Smooth muscle cell (in vitro differentiated cells): ENCODE results near the gene KCNG4. TPM values are rescaled to one million over a fixed set of nuclear protein-coding genes. Genes with fewer than 3 reads are reported as not detected.

Experiments used
- DNase-seq: peaks from one replicate; lab custom pipeline; 2025; ENCODE audit not compliant: unreplicated experiment; lab: John Stamatoyannopoulos, UW
- H2AFZ ChIP-seq: fragments of 200-600 bp; sonication (generic); 2 replicates; pipeline ENCODE4 v1.6.0; 2016; ENCODE audit warnings: antibody characterized with exemption, low read depth, mild to moderate bottlenecking
- H3F3A ChIP-seq: fragments of 200-600 bp; sonication (generic); 2 replicates; pipeline ENCODE4 v1.6.0; 2017; ENCODE audit warnings: antibody characterized with exemption, low read depth
- H3K27ac ChIP-seq: fragments of 200-600 bp; sonication (generic); 2 replicates; pipeline ENCODE4 v1.5.1; 2016; ENCODE audit warnings: low read depth, mild to moderate bottlenecking
- H3K27me3 ChIP-seq: fragments of 200-600 bp; sonication (generic); 2 replicates; pipeline ENCODE4 v1.6.1; 2016; ENCODE audit warnings: low read depth, mild to moderate bottlenecking
- H3K36me3 ChIP-seq: fragments of 200-600 bp; sonication (generic); 2 replicates; pipeline ENCODE4 v1.5.1; 2016; ENCODE audit warnings: low read depth
- H3K4me1 ChIP-seq: fragments of 200-600 bp; sonication (generic); 2 replicates; pipeline ENCODE4 v1.5.1; 2016; ENCODE audit warnings: low read depth
- H3K4me2 ChIP-seq: fragments of 200-600 bp; sonication (generic); 2 replicates; pipeline ENCODE4 v1.6.0; 2016; ENCODE audit warnings: mild to moderate bottlenecking
- H3K4me3 ChIP-seq: fragments of 200-600 bp; sonication (generic); 2 replicates; pipeline ENCODE4 v1.5.1; 2016; ENCODE audit warnings: mild to moderate bottlenecking
- H3K79me2 ChIP-seq: fragments of 200-600 bp; sonication (generic); 2 replicates; pipeline ENCODE4 v1.6.0; 2016; ENCODE audit warnings: low read depth, mild to moderate bottlenecking
- H3K9ac ChIP-seq: fragments of 200-600 bp; sonication (generic); 2 replicates; pipeline ENCODE4 v1.6.0; 2016; ENCODE audit warnings: low read depth
- H3K9me3 ChIP-seq: fragments of 200-600 bp; sonication (generic); replicated peaks from 2 replicates; pipeline ENCODE4 v1.5.1; 2016; ENCODE audit warnings: low read depth
- H4K20me1 ChIP-seq: fragments of 200-600 bp; sonication (generic); 2 replicates; pipeline ENCODE4 v1.6.0; 2016; ENCODE audit warnings: low read depth
- CTCF ChIP-seq: fragments of 200-600 bp; sonication (generic); IDR thresholded peaks from 2 replicates; pipeline ENCODE4 v1.5.1; 2017; ENCODE audit warnings: borderline replicate concordance, mild to moderate bottlenecking, antibody characterized with exemption; ENCODE audit not compliant: insufficient read depth, poor library complexity, severe bottlenecking
- WGBS: methylation state at CpG from one replicate; pipeline ENCODE4 v1.1.7; 2016; ENCODE audit warnings: low lambda C conversion rate; 5-methylcytosine and 5-hydroxymethylcytosine counted together
- polyA plus RNA-seq: library from polyadenylated mRNA; unstranded; fragments of >200 nt; fragmentation: Nextera tagmentation; extraction: Ambion mirVana; gene quantifications from 2 replicates; pipeline ENCODE4 v1.2.1, GENCODE V29; 2016
- total RNA-seq: library from RNA; depleted of rRNA; stranded (reverse); fragments of >200 nt; gene quantifications from 2 replicates; pipeline ENCODE4 v1.2.3, GENCODE V29; 2014

The KCNG4 gene
- total and polyA plus RNA-seq, 2 experiments from 2014 or later, result not detected

DNA sequence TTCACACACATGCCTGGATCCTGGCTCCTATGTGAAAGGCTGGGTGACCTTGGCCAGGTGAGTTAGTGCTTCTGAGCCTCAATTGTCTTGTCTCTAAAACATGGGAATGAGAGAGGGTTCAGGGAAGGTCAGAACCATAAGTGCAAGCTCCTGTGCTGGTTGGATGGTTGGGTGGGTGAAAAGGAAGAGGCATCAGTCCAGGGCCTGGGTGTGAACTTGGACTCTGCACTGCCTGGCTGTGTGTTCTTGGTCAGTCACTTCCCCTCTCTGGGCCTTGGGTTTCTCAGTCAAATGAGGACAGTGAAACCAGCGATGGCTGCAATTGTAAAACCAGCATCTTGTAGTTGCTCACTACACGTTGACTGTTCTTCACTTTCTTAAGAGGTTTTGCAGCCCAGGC, 643 bp upstream of the KCNG4 start:
- Histone ChIP-seq H3K36me3 (no peaks in the 10 kb centered on the region), H3K27ac (no peak overlapping the region), H3K27me3 (peaks cover 8% of the 10 kb centered on the region), H3K9ac (no peak overlapping the region), H3K4me3 (no peak overlapping the region), H3K4me2 (no peak overlapping the region), H3K9me3 (no peaks in the 10 kb centered on the region), H4K20me1 (no peaks in the 10 kb centered on the region), H3F3A (no peaks in the 10 kb centered on the region), H3K4me1 (no peaks in the 10 kb centered on the region), H3K79me2 (no peaks in the 10 kb centered on the region), H2AFZ (no peak overlapping the region)
- no peak for TF ChIP-seq CTCF
- no peak for DNase-seq
- WGBS, result 94% methylated on average over 2 of the region's 2 CpGs

DNA sequence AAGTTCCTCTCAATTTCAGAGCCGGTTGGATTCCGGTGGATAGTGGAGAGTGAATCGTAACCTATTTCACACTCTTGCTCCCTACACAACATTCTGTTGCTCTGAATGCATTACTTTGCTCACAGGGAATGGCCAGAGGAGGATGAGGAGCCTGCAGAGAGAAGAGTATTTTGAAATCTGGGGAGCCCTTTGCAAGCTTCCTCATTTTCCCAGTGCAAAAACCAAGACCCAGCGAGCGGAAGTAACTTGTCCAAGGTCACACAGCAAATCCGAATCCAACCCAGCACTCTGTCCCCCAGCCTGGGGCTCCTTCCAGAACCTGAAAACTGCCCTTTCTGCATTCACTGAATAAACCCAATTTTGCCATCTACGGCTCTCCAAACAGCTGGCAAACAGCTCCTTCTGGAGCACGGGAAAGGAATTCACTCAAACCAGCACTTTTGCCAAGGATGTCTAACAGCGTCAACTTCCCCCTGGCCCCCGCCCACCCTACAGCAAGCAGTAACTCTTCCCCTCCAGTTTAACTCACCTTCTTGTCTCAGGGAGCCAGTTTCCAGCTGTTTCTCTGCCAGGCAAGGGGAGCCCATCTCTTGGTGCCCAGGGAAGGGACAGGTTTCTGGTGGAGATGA, 557 bp downstream of the KCNG4 start:
- no peaks in the 10 kb centered on the region for H3F3A ChIP-seq
- DNase-seq, result no peak
- no peak overlapping the region for H3K9ac ChIP-seq
- H3K27me3 ChIP-seq, result peaks cover 8% of the 10 kb centered on the region
- no peaks in the 10 kb centered on the region for H4K20me1 ChIP-seq
- H3K9me3 ChIP-seq, result no peaks in the 10 kb centered on the region
- no peak for TF ChIP-seq CTCF
- H3K4me1 ChIP-seq, result no peaks in the 10 kb centered on the region
- no peak overlapping the region for H2AFZ ChIP-seq
- H3K79me2 ChIP-seq, result no peaks in the 10 kb centered on the region
- no peak overlapping the region for H3K4me2 ChIP-seq
- H3K4me3 ChIP-seq, result no peak overlapping the region
- no peak overlapping the region for H3K27ac ChIP-seq
- H3K36me3 ChIP-seq, result no peaks in the 10 kb centered on the region
- WGBS, result 72% methylated on average over 10 of the region's 10 CpGs

GRCh38 chr16:84237994-84238750, 1.6 kb downstream of the KCNG4 start:
- H3K27me3 ChIP-seq, result peaks cover 8% of the 10 kb centered on the region
- H3K9me3 ChIP-seq, result no peaks in the 10 kb centered on the region
- TF ChIP-seq CTCF, result no peak
- no peak overlapping the region for H3K9ac ChIP-seq
- 90% methylated on average over 17 of the region's 17 CpGs for WGBS
- no peak overlapping the region for H3K4me3 ChIP-seq
- no peaks in the 10 kb centered on the region for H3K36me3 ChIP-seq
- DNase-seq, result no peak
- no peak overlapping the region for H3K27ac ChIP-seq
- no peak overlapping the region for H3K4me2 ChIP-seq
- H2AFZ ChIP-seq, result no peak overlapping the region
- no peaks in the 10 kb centered on the region for H4K20me1 ChIP-seq
- no peaks in the 10 kb centered on the region for H3F3A ChIP-seq
- H3K79me2 ChIP-seq, result no peaks in the 10 kb centered on the region
- H3K4me1 ChIP-seq, result no peaks in the 10 kb centered on the region
